GM18867 (cell line): ENCODE results near the gene PLEKHG3.

Experiments used
- ATAC-seq: cut with Tn5 transposase; IDR thresholded peaks from one replicate; pipeline ENCODE4 v1.9.1; 2021; ENCODE audit warnings: mild to moderate bottlenecking, moderate library complexity; ENCODE audit not compliant: unreplicated experiment

PLEKHG3 gene

DNA sequence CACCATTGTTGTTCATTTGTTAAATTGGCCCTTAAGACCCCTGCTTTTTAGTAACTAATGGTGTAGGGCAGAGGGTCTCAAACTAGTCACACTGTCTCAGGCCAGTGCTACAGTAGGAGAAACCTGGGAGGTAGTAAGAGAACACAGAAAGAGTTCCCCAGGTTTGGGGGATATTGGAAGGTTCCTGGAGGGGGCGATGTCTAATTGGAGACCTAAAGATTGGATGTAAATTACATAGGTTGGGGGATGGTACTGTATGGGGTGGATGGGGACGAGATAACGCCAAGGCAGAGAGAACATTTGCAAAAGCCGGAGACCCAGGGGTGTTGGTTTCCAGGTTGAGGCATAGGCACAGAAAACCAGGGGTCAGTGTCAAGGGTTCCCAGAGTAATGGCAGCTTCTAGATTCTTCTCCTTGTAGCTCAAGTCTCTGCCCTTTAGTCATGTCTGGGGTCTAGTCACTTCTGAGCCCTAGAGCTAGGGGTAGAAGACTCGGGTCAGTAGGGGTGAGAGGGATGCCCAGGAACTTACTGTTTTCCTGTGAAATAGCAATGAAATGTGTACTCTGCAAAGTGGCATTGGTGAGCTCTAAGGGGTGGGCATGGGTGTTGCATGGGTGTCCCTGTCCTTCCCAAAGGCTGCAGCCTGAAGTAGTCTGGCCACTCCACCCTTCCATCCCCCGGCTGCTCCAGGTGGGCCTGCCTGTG is 21.8 kb downstream of the PLEKHG3 start:
- no peak for ATAC-seq

DNA sequence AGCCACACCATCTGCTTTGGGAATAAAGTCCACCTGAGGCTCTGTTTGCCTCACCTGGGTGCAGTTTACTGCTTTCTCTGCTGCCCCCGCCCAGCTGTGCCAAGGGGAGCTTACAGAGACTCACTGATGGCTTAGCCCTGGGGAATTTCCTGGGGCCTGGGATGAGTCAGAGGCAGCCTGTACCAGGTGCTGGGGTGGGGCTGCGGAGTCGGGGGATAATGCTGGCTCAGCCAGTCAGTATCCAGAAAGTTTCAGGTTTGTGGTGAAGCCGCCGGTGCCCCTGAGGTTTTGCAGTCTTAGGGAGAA is 22.3 kb downstream of the PLEKHG3 start:
- no peak for ATAC-seq

DNA sequence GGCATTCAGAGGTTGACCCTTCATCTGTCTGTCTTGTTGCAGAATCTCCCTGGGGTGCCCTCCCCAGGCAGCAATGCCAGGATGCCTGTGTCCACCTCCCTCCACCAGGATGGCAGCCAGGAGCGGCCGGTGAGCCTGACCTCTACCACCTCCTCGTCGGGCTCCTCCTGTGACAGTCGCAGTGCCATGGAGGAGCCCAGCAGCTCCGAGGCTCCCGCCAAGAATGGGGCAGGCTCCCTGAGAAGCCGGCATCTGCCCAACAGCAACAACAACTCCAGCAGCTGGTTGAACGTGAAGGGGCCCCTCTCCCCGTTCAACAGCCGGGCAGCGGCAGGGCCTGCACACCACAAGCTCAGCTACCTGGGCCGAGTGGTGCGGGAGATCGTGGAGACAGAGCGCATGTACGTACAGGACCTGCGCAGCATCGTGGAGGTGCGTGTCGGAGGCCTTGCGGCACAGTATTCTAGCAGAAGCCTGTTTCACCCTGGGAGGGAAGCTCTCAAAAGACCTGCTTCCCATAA is 23.4 kb downstream of the PLEKHG3 start:
- ATAC-seq = no peak

DNA sequence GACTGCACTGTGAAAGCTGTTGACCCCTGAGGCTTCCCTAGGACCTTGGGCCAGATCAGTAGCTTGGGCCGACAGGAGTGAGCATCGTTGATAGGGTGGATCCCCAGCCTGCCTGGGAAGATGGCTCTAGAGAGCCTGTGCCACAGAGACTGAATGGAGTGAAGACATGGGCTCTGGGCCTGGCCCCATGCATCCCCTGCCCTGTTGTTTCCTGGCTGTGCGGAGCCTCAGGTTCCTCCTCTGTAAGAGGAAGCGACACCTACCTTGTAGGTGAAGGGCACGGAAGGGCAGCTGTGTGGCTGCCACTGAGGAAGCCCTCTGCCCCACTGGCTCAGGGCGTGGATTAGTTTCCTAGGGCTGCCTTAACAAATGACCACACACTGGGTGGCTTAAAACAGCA is 23.9 kb downstream of the PLEKHG3 start:
- no peak for ATAC-seq

DNA sequence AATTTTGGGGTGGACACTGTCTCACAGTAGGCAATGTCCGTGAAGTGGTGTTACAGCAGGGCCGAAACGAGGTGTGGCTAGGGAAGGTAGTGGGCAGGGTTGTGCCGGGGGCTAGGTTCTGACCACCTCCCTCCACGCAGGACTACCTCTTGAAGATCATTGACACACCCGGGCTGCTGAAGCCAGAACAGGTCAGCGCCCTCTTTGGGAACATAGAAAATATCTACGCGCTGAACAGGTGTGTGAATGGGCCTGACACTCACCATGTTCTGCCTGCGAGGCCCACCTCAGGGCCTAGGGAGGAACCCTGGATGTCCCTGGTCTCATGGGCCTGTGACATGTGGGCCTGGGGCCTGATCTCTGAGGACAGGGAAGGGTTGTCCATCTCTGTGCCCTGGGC is 24.6 kb downstream of the PLEKHG3 start:
- ATAC-seq = no peak

DNA sequence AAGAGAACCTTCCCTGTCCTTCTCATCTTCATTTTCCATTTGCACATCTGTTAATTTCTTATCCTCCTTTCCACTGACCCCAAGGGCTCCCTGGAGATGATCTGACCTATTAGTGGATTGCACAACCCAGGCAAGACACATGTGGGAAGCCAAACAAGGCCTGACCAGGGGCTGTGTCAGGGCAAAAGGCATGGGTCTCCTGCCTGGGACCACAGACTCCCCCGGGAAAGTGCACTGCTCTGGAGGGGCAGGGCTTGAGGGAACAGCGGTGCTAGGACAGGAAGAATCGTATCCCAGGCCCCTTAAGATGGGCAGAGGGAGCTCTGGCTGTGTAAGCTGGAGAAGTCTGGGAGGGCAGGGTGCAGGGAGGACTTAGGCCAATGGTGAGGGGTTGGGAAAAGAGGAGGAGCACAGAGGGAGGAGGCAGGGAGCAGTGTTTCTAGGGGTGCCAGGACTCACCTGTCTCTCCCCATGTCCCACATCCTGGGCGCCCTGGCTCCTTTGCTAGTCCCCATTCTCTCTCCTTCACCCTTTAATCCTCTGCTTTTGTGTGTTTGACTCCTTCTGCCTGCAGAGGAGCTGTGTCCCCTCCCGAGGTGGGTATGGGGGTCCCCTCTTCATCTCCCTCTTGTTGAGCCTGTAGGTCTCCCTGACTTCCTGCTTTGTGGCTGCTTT is 25.3 kb downstream of the PLEKHG3 start:
- ATAC-seq = no peak

DNA sequence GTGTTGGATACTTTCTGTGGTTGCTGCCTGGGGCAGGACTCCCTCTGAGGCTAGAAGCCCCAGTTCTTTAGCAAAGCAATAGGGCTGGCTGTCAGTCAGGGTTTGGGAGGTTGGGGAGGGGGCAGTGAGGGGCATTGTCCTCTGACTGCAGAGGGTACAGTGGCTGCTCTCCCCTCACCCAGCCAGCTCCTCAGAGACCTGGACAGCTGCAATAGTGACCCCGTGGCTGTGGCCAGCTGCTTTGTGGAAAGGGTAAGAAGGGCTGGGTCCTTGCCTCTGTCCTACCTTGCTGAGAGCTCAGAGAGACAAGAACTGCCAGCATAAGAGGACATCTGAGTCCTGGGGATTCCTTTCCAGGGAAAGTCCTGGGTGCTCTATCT is 25.8 kb downstream of the PLEKHG3 start:
- no peak for ATAC-seq

DNA sequence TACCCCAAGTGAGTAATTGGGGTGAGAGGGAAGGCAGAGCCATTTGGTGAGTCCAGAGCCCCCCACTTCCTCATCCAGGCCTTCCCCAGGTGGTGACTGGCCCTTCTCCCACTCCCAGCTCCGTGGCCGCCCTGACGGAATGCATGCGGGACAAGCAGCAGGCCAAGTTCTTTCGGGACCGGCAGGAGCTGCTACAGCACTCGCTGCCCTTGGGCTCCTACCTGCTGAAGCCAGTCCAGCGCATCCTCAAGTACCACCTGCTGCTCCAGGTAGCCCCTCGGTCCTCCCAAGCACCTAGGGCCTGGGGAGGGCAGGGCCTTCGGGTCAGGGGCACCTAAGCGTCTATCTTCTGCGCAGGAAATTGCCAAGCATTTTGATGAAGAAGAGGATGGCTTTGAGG is 26.5 kb downstream of the PLEKHG3 start:
- no peak for ATAC-seq

DNA sequence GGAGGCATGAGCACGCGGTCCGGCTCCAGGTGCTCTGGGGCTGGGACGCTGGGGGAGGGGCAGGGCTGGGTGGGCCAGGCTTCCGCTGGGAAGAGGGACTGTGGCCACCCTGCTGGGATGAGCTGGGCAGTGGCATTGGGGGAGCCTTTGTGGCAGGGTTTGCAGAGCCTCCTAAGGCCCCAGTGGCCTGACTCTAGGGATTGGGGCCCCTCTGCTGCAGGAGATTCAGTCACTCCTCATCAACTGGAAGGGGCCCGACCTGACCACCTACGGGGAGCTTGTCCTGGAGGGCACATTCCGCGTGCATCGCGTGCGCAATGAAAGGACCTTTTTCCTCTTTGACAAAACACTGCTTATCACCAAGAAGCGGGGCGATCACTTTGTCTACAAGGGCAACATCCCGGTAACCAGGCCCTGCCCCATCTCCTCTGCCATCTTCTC is 26.9 kb downstream of the PLEKHG3 start:
- ATAC-seq = no peak

DNA sequence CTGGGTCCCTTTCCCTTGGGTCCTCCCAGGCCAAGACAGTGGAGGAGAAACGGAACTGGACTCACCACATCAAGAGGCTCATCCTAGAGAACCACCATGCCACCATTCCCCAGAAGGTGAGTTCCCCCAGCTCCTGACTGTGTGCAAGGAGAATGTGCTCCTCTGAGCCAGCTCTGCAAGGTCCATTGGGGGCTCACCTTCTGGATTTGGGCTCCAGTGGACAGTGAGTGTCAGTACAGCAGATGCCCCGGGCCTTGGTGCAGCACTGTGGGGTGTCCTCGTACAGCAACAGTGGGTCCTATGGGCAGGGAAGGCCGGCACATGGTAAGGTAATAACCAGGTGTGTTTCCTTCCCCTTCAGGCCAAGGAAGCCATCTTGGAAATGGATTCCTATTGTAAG is 27.8 kb downstream of the PLEKHG3 start:
- ATAC-seq = no peak

DNA sequence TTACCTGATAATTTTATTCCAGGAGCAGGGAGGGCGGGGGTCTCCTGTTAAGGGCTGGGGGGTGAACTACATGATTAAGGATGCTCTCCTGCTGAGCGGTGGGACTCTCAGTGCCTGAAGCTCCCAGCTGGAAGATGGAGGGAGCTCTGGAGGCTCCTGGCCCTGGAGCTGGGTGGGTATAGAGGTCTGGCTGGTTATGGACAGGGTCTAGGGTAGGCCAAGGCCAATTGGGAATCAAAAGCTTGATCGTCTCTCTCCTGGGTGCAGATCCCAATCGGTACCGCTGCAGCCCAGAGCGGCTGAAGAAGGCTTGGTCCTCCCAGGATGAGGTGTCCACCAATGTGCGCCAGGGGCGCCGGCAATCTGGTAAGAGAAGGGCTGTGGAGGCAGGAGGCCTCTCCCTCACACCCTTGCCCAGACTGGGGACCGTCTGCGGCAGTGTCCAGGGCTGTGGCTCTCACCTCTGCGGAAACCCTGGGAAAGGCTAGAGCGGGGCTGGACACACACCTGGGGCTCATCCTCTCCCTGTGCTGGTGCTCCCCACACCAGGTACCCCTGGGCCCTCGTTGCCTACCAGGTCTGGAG is 28.4 kb downstream of the PLEKHG3 start:
- no peak for ATAC-seq

DNA sequence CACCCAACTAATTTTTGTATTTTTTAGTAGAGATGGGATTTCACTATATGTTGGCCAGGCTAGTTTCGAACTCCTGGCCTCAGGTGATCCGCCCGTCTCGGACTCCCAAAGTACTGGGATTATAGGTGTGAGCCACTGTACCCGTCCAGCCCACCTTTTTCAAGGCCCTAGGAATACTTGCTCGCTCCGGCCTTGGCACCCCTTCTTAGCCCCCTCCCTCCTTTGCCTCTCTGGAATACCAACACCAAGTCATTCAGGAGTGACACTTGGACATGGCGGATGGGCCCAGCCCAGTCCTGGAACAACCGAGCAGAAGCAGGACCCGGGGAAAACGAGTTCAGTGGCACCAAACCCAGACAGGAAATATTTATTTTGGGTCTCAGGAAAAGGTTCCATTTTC is 29.1 kb downstream of the PLEKHG3 start:
- no peak for ATAC-seq

DNA sequence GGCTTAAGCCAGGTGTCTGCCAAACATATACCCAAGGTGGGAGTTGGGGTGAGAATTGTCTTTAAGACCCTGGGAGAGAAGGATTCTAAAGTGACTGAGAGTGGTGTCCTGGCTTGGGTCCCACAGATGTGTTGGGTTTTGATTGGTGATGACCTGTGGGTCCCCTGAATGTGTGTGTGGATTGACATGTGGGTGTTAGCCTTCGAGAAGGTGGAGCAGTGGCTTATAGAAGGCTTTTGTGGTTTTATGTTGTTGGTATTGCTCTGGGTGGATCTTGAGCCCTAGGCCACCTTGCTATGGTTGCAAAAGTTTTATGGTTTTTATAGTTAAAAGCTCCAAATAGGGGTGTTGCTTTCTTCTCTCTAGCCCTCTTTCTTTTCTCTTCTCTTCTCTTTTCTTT is 29.7 kb downstream of the PLEKHG3 start:
- no peak for ATAC-seq

DNA sequence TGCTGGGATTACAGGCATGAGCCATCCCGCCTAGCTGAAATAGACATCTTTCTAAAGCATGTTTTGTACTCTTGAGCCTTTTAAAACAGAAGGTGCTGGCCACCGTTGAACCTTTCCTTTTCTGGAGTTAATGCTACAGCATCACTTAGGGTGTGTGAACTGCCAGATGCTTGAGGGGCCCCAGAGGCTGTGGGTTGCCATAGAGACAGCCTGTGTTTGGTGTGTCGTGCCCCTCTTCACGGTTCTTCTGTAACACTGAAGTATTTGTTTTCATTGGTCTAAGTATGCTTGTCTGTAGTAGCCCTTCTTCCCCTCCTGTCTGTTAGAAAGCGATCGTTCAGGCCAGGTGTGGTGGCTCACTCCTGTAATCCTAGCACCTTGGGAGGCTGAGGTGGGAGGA is 30.8 kb downstream of the PLEKHG3 start:
- no peak for ATAC-seq

DNA sequence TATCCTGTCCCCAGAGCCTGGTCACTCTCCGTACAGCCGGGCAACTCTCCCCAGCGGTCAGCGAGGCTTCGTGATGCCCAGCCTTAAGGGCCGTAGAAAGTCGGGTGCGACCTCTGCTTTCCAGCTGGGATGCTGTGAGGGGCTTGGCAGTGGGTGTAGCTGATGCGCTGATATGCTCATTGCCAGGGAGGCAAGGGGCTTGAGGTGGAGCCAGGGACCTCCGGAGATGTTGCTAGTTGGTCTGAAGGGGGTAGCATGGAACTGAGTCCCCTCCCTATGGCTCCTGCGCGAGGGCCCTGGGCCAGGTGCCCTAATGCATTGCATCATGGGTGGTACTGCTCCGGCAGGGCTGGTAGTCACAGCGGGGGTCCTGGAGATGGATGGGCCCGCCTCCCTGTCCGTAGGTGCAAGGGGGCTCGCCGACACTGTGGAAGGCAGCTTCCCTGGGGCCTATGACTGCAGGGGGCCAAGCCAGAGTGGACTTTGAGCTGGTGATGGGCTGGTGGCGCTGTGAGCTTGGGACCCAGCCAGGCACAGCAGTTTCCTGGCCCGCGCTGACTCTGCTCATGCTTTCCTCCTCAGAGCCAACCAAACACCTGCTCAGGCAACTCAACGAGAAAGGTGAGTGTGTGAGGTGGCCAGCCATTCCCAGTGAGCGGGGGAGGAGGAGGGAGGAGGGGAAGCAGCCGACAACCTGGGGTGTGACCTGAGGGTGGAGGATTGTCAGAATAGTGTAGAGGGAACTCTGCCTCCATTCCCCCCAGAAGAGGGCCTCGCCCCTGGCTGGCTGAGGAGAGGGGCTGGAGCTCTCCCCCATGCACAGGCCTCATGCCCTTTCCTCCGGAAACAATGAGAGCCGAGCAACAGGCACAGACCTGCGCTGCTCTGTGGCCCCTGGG is 32.3 kb downstream of the PLEKHG3 start:
- no peak for ATAC-seq

DNA sequence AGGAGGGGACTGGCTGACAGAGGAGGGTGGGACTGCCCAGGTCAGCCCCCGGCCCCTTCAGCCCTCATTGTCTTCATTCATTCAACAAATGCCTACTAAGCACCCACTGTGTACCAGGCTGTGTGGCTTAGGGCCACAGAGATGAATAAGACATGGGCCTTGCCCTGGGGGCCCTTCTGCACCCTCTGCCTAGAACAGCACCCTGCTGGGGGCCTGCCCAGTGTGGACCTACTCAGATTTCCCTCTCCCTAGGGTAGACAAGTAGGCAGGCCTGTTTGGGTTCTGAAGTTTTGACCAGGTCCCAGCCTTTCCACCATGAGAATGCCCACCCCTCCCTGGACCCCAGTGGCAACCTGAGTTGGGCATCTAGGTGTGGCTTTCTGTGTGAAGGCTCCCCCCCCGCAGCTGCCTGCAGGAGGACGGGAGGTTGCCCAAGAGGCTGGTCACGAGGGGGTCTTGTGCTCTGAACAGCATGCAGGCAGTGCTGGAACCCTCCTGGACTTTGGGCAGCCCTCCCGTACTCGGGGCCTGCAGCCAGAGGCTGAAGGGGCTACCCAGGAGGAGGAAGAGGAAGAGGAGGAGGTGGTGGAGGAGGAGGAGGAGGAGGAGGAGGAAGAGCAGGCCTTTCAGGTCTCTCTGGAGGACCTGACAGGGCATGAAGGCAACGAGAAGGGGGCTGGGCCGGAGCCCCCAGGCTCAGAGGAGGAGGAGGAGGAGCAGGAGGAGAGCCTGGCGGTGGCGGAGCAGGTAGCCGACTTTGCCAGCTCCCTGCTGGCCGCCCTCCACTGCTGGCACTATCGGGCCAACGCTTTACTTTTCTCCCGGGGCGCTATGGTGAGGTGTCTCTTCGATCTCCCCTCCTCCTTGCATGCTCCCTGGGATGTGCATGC is 33.4 kb downstream of the PLEKHG3 start:
- no peak for ATAC-seq

DNA sequence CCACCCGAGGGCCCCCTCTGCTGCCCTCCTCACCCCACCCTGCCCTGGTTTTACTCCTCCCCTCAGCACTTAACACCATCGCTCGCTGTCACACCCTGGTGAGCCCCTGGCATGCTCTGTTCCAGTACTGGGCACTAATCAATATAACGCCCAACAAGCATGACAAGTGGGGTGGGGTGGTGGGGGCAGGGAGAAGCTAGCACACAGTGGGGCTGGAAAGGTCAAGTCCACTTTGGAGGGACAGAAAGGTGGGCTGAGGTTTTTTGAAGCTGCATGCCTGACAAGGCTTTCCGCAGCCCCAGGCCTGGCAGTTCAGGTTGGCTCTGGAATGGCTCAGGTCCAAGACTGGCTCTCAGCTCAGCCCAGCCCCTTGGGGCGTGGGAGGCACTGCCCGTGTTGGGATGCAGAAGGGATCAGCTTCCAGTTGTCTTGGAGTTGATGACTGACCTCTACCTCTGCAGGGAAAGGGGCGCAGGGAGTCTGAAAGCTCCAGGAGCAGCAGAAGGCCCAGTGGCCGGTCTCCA is 34.1 kb downstream of the PLEKHG3 start:
- ATAC-seq = no peak

DNA sequence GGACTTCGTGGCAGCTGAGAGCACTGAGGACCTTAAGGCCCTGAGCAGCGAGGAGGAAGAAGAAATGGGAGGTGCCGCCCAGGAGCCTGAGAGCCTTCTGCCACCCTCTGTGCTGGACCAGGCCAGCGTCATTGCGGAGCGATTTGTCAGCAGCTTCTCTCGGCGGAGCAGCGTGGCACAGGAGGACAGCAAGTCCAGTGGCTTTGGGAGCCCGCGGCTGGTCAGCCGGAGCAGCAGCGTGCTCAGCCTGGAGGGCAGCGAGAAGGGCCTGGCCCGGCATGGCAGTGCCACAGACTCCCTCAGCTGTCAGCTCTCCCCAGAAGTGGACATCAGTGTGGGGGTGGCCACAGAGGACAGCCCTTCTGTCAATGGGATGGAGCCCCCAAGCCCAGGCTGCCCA is 37.0 kb downstream of the PLEKHG3 start:
- no peak for ATAC-seq

DNA sequence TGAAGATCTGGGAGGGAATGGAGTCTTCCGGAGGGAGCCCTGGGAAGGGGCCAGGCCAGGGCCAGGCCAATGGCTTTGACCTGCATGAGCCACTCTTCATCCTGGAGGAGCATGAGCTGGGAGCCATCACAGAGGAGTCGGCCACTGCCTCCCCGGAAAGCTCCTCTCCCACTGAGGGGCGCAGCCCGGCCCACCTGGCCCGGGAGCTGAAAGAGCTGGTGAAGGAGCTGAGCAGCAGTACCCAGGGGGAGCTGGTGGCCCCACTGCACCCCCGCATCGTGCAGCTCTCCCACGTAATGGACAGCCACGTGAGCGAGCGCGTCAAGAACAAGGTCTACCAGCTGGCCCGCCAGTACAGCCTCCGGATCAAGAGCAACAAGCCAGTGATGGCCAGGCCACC is 37.7 kb downstream of the PLEKHG3 start:
- no peak for ATAC-seq

DNA sequence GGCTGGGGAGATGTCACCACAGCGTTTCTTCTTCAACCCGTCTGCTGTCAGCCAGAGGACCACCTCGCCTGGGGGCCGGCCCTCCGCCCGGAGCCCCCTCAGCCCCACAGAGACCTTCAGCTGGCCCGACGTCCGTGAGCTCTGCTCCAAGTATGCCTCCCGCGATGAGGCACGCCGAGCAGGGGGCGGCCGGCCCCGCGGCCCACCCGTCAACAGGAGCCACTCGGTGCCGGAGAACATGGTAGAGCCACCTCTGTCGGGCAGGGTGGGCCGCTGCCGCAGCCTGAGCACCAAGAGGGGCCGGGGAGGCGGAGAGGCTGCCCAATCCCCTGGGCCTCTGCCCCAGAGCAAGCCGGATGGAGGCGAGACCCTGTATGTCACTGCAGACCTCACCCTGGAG is 38.8 kb downstream of the PLEKHG3 start:
- ATAC-seq = no peak
